Pancreas (tissue), 10 donors: ENCODE data around the gene ADGRG3. TPM values are rescaled to one million over a fixed set of nuclear protein-coding genes. Genes with fewer than 3 reads are reported as not detected.
A peak's percentile ranks its signal among the peaks of the same experiment; 100 is the strongest.

ENCODE experiments used
- ATAC-seq, 4 donors: fragments of 200-7000 bp; cut with Tn5 transposase; one replicate each; pipeline versions ENCODE4 v1.8.0 to v1.9.1; 2020; ENCODE audit warnings: mild to moderate bottlenecking in 4 of 4, moderate library complexity in 4 of 4
- DNase-seq, 6 donors: peaks; one replicate each; pipeline ENCODE4 v3.0.0-alpha.2; 2020
- FAIRE-seq: peaks from 2 replicates; lab custom pipeline; 2012; peaks lifted over from hg19 to GRCh38; lab: Jason Lieb, UNC
- H3K27ac ChIP-seq, 4 donors: fragments of 200-600 bp; sonication (generic); 1 replicate in 3 of 4; 2 replicates in 1 of 4; pipeline versions ENCODE4 v1.5.0 to v1.8.0; 2020
- H3K27me3 ChIP-seq, 4 donors: fragments of 200-600 bp; one replicate each; pipeline ENCODE4 v1.8.0; 2021
- H3K36me3 ChIP-seq, 3 donors: fragments of 200-600 bp; sonication (generic) in 1 of 3; one replicate each; pipeline versions ENCODE4 v1.5.0 to v1.8.0; 2020 to 2021
- H3K4me1 ChIP-seq, 3 donors: fragments of 200-600 bp; one replicate each; pipeline ENCODE4 v1.8.0; 2021
- H3K4me3 ChIP-seq, 4 donors: fragments of 200-600 bp; sonication (generic) in 2 of 4; one replicate each; pipeline versions ENCODE4 v1.5.0 to v1.8.0; 2020 to 2021
- H3K9me3 ChIP-seq, 4 donors: fragments of 200-600 bp; one replicate each; pipeline ENCODE4 v1.8.0; 2021
- WGBS, 2 donors: extraction: QIAGEN DNeasy Blood & Tissue Kit; methylation state at CpG; one replicate each; pipeline ENCODE4 v1.1.7; 2013; 5-methylcytosine and 5-hydroxymethylcytosine counted together
- intact Hi-C, 3 donors: fragments of 100-400 bp; cut with DNase I; formaldehyde crosslinking; loops; one replicate each; pipeline versions ENCODE4 v1.11.1 to v1.14.2; 2022
- polyA plus RNA-seq, 2 donors: library from polyadenylated mRNA; stranded (reverse); fragments of 200-250 nt; gene quantifications; one replicate each; pipeline ENCODE4 v1.2.3, GENCODE V29; 2013
- total RNA-seq, 6 donors: library from RNA; stranded (reverse); fragmentation: NEBNext Ultra II Directional in 4 of 6; extraction: Animal tissue kit (Norgen Biotek cat#: 25700) in 4 of 6; gene quantifications; one replicate each; pipeline versions ENCODE4 v1.2.1 to v1.2.4, GENCODE V29; 2021 to 2023
- TF ChIP-seq, protein P1 (sequence below), 4 donors: fragments of 200-600 bp; sonication (generic) in 3 of 4; IDR thresholded peaks; one replicate each; pipeline versions ENCODE4 v1.5.0 to v1.8.0; 2021; ENCODE audit warnings: antibody characterized with exemption in 4 of 4
- donor health status: healthy with polysubstance abuse.
- donor health status: DM: no; HTN: no; CAD: no; lungs with moderate emphysema.
- donor health status: DM: no; HTN: no; CAD: no.
- donor health status: control.
- donor health status: control.
- donor health status: Bipolar disorder and iron deficiency.
- donor health status: DM: yes; HTN: yes; CAD: no.
- donor health status: DM: no; HTN: no; CAD: no.
- donor health status: DM: no; HTN: no; CAD: no.
- donor health status: DM: yes; HTN: yes; CAD: no.

Gene ADGRG3
- total and polyA plus RNA-seq, 8 donors: 0.14 to 0.84 (median 0.53) TPM

- H3K27me3 ChIP-seq: no peaks in the 10 kb centered on the region
- no peak for FAIRE-seq
These were observed 31.9 kb upstream of the ADGRG3 start for GRCh38 chr16:57636184-57636583.

GRCh38 chr16:57637020-57637419, 31.1 kb upstream of the ADGRG3 start:
- no peak overlapping the region for H3K4me3 ChIP-seq
- TF ChIP-seq, protein P1, sequence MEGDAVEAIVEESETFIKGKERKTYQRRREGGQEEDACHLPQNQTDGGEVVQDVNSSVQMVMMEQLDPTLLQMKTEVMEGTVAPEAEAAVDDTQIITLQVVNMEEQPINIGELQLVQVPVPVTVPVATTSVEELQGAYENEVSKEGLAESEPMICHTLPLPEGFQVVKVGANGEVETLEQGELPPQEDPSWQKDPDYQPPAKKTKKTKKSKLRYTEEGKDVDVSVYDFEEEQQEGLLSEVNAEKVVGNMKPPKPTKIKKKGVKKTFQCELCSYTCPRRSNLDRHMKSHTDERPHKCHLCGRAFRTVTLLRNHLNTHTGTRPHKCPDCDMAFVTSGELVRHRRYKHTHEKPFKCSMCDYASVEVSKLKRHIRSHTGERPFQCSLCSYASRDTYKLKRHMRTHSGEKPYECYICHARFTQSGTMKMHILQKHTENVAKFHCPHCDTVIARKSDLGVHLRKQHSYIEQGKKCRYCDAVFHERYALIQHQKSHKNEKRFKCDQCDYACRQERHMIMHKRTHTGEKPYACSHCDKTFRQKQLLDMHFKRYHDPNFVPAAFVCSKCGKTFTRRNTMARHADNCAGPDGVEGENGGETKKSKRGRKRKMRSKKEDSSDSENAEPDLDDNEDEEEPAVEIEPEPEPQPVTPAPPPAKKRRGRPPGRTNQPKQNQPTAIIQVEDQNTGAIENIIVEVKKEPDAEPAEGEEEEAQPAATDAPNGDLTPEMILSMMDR (IDR thresholded peaks at IDR 0.05): no peak
- H3K9me3 ChIP-seq: no peaks in the 10 kb centered on the region
- no peak for FAIRE-seq
- 80 to 83% methylated on average over 8 of the region's 8 CpGs for WGBS, 2 donors
- peaks cover 38 to 57% (median 44%) of the 10 kb centered on the region in 3 donors for H3K4me1 ChIP-seq
- DNase-seq: no peak
- intact Hi-C loops: no loop called here
- H3K27ac ChIP-seq: no peak overlapping the region
- no peaks in the 10 kb centered on the region for H3K27me3 ChIP-seq
- no peaks in the 10 kb centered on the region for H3K36me3 ChIP-seq
- no peak for ATAC-seq

More at GRCh38 chr16:57636184-57636583, 31.9 kb upstream of the ADGRG3 start:
- Histone ChIP-seq H3K9me3 (no peaks in the 10 kb centered on the region), H3K4me1 (peaks cover 38 to 57% (median 45%) of the 10 kb centered on the region in 3 donors), H3K36me3 (no peaks in the 10 kb centered on the region), H3K27ac (peak overlapping the region in 1 of 4 donors; percentile 4), H3K4me3 (no peak overlapping the region)
- ATAC-seq (no peak), DNase-seq (no peak)
- TF ChIP-seq, protein P1 (IDR thresholded peaks at IDR 0.05): no peak
- 57 to 65% methylated on average over 5 of the region's 5 CpGs for WGBS, 2 donors
- intact Hi-C loops: no loop called here

- Histone ChIP-seq H3K27me3 (no peaks in the 10 kb centered on the region), H3K27ac (peak overlapping the region in 1 of 4 donors; percentile 5), H3K9me3 (no peaks in the 10 kb centered on the region), H3K36me3 (no peaks in the 10 kb centered on the region), H3K4me3 (no peak overlapping the region), H3K4me1 (peaks cover 38 to 53% (median 40%) of the 10 kb centered on the region in 3 donors)
- 70 to 79% methylated on average over 8 of the region's 8 CpGs for WGBS, 2 donors
- FAIRE-seq: no peak
- ATAC-seq: no peak
- DNase-seq: peak in 1 of 6 donors; percentile 45
- intact Hi-C loops: no loop called here
- TF ChIP-seq, protein P1 (IDR thresholded peaks at IDR 0.05): no peak
These were observed 30.7 kb upstream of the ADGRG3 start for GRCh38 chr16:57637424-57637823.

GRCh38 chr16:57637965-57638364, 30.1 kb upstream of the ADGRG3 start:
- Histone ChIP-seq H3K4me1 (peaks cover 34 to 51% (median 38%) of the 10 kb centered on the region in 3 donors), H3K27ac (peak overlapping the region in 3 of 4 donors; percentile 57 to 67 (median 63)), H3K36me3 (peaks cover 0 to under 1% (median 0%) of the 10 kb centered on the region in 3 donors), H3K9me3 (no peaks in the 10 kb centered on the region), H3K4me3 (no peak overlapping the region), H3K27me3 (no peaks in the 10 kb centered on the region)
- WGBS, 2 donors: 79 to 80% methylated on average over 6 of the region's 6 CpGs
- ATAC-seq (no peak), DNase-seq (no peak), FAIRE-seq (no peak)
- TF ChIP-seq, protein P1 (IDR thresholded peaks at IDR 0.05): no peak
- intact Hi-C loops: no loop called here

- Histone ChIP-seq H3K27me3 (no peaks in the 10 kb centered on the region), H3K36me3 (peaks cover 0 to 4% (median 0%) of the 10 kb centered on the region in 3 donors), H3K27ac (peak overlapping the region; percentile 57 to 67 (median 62)), H3K4me3 (no peak overlapping the region), H3K9me3 (no peaks in the 10 kb centered on the region), H3K4me1 (peaks cover 34 to 51% (median 38%) of the 10 kb centered on the region in 3 donors)
- 90 to 96% methylated on average over 2 of the region's 2 CpGs for WGBS, 2 donors
- intact Hi-C loops: no loop called here
- DNase-seq (no peak), FAIRE-seq (no peak), ATAC-seq (no peak)
- TF ChIP-seq, protein P1 (IDR thresholded peaks at IDR 0.05): no peak
These were observed 29.7 kb upstream of the ADGRG3 start for GRCh38 chr16:57638381-57638780.
